Measurements from ENCODE around the gene LZTR1. TPM values are rescaled to one million over a fixed set of nuclear protein-coding genes. Genes with fewer than 3 reads are reported as not detected.
"Not testable (repeated sequence)": the region's sequence is repeated elsewhere in the genome, so short reads cannot be mapped to it uniquely, and the experiment has no call there.

The LZTR1 gene
- total and polyA plus RNA-seq, 11 donors, result 18.4 to 41.9 (median 26.6) TPM

DNA sequence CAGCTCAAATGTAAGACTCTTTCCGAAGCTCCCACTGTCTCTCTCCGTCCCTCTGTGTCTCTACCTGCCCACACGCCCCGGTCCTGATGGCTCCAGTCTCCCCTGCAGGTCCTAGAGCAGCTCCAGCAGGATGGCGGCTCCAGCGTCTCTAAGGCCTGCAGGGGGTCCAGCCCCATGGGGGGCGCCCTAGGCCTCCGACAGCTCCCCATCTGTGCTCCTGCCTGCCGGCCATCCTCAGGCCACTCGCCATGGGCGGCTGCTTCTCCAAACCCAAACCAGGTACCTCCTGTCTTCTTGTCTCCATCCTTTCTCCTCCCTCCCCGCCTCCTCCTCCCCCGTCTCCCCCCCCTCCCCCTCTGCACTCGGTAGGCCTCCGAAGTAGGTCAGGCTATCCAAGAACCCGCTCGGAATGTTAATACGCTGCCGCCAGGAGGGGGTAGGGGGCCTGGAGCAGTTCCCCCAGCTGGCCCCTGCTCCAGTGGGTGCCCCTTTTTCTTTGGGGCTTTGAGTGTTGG lies 14.3 kb upstream of the LZTR1 start:
- intact Hi-C loops (cut with DNase I), result loop anchor here in 4 of 10 donors (5.0 to 10.0 kb wide), 5 partner anchors 47 to 107 kb away; partner anchors contain the start of genes CRKL (in 1 of the 4) and P2RX6 (in 1 of the 4)
- Histone ChIP-seq H3K27me3 (peaks cover 0 to 27% (median 11%) of the 10 kb centered on the region in 9 donors), H3K27ac (no peak overlapping the region), H3K36me3 (no peaks in the 10 kb centered on the region), H3K9me3 (no peaks in the 10 kb centered on the region), H3K4me3 (no peak overlapping the region), H3K4me1 (peaks cover 0 to 29% (median 5%) of the 10 kb centered on the region in 12 donors)
- no peak for ATAC-seq
- TF ChIP-seq, protein P1, sequence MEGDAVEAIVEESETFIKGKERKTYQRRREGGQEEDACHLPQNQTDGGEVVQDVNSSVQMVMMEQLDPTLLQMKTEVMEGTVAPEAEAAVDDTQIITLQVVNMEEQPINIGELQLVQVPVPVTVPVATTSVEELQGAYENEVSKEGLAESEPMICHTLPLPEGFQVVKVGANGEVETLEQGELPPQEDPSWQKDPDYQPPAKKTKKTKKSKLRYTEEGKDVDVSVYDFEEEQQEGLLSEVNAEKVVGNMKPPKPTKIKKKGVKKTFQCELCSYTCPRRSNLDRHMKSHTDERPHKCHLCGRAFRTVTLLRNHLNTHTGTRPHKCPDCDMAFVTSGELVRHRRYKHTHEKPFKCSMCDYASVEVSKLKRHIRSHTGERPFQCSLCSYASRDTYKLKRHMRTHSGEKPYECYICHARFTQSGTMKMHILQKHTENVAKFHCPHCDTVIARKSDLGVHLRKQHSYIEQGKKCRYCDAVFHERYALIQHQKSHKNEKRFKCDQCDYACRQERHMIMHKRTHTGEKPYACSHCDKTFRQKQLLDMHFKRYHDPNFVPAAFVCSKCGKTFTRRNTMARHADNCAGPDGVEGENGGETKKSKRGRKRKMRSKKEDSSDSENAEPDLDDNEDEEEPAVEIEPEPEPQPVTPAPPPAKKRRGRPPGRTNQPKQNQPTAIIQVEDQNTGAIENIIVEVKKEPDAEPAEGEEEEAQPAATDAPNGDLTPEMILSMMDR (IDR thresholded peaks at IDR 0.05), result no peak
- TF ChIP-seq POLR2A (IDR thresholded peaks at IDR 0.05), result no peak
- WGBS, 4 donors, result 54 to 67% (median 56%) methylated on average over 19 of the region's 19 CpGs
- DNase-seq, result no peak

DNA sequence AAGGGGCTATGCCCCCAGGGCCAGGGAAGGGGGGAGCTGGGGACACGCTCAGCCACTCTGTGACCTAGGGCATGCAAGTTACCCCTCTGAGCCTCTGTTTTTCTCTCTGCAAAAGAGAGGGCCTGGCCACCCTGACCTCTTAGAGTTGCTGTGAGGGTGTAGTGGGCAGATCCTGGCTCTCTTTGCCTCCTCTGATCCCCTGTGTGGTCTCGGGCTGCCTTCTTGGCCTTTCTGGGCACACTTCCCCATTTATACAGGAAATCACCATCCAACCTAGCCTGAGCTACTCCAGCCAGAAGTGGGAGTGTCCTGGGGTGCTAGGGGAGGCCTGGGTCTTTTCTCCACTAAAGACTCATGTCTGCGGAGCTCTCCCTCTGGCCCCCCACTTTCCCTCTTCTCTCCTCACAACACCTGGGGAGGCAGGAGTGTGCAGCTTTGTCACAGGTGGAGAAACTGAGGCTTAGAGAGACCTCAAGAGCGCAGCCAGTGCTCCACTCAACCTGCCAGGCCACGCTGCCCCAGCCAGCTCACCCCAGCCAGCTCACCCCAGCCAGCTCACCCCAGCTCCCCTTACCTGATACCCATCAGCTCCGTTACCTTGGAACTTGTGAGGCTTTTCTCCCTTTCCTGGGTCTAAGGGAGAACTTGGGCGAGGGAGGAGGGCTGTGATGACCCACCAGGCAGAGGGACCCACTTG lies 13.7 kb upstream of the LZTR1 start:
- no peak for TF ChIP-seq POLR2A (IDR thresholded peaks at IDR 0.05)
- TF ChIP-seq, protein P1 (IDR thresholded peaks at IDR 0.05), result no peak
- ATAC-seq, result peak in 1 of 4 donors; percentile 36
- 83 to 91% (median 88%) methylated on average over 6 to 7 of the region's 7 CpGs for WGBS, 4 donors
- DNase-seq, result no peak
- Histone ChIP-seq H3K27me3 (peaks cover 0 to 20% (median 11%) of the 10 kb centered on the region in 9 donors), H3K4me3 (no peak overlapping the region), H3K36me3 (no peaks in the 10 kb centered on the region), H3K9me3 (no peaks in the 10 kb centered on the region), H3K27ac (peak overlapping the region in 1 of 12 donors; percentile 30), H3K4me1 (peaks cover 0 to 34% (median 5%) of the 10 kb centered on the region in 12 donors)
- intact Hi-C loops (cut with DNase I), result loop anchor here in 4 of 10 donors (5.0 to 10.0 kb wide), 5 partner anchors 46 to 106 kb away; partner anchors contain the start of genes CRKL (in 1 of the 4) and P2RX6 (in 1 of the 4)

DNA sequence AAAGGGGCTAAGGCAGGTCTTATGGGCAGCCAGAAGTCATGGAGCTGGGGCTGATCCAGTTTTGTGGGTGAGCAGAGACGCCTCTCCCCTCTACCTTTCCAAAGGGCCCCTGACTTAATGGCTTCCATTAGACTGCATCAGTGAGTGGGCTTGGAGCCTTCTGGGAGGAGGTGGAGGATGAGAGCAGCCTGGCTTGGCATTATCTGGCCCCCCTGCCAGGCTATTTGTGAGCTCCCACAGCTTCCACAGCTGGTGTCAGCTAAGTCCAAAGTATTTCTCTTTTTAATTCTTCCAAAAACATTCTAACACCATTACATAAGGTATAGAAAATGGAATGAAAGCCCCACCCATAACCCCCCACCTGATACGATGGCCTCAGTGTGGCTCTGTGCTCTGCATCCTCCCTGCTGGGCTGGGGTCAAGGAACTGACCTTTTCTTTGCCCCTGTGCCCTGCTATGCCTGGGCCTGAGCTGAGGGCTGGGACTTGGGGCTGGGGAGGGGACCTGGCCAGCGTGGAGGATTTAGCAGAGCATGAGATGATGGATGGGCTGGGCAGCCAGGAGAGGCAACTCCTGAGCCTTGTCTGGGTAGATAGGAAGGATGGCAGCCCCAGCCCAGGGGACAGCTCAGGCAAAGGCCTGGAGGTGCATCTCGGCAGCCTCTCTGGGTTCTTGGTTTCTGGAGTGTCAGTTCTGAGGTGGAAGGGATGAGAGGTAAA lies 11.0 kb upstream of the LZTR1 start:
- intact Hi-C loops (cut with DNase I), result no loop called here
- Histone ChIP-seq H3K27ac (no peak overlapping the region), H3K4me3 (no peak overlapping the region), H3K36me3 (no peaks in the 10 kb centered on the region), H3K27me3 (no peaks in the 10 kb centered on the region), H3K4me1 (peaks cover 0 to 21% (median 0%) of the 10 kb centered on the region in 12 donors), H3K9me3 (no peaks in the 10 kb centered on the region)
- DNase-seq, result no peak
- 59 to 72% (median 64%) methylated on average over 3 to 4 of the region's 4 CpGs for WGBS, 4 donors
- TF ChIP-seq, protein P1 (IDR thresholded peaks at IDR 0.05), result no peak
- no peak for TF ChIP-seq POLR2A (IDR thresholded peaks at IDR 0.05)
- ATAC-seq, result no peak

DNA sequence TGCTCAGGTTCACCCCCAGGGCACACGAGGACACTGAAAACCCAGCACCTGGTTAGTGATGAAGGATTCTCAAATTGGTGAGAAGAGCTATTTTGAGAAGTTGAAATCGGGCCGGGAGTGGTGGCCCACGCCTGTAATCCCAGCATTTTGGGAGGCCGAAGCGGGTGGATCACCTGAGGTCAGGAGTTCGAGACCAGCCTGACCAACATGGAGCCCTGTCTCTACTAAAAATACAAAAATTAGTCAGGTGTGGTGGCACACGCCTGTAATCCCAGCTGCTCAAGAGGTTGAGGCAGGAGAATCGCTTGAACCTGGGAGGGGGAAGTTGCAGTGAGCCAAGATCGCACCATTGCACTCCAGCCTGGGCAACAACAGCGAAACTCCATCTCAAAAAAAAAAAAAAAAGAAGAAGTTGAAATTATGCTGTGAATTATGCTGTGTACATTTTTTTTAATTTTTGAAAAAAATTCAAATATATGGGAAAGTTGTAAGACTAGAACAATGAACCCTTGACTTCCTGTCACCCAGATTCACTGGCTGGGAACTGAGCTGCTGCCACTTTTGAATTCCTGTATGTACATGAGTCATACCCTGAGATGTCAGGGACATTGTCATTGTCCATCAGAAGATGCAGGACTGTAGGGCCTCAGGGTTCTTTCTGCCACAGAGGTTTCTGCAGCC lies 9.9 kb upstream of the LZTR1 start:
- DNase-seq, result not testable (repeated sequence)
- H3K4me1 ChIP-seq, result peaks cover 0 to 21% (median 0%) of the 10 kb centered on the region in 12 donors
- peak in 1 of 4 donors; percentile 24 for ATAC-seq

More for the DNA sequence above, 9.9 kb upstream of the LZTR1 start:
- H3K27me3 ChIP-seq; H3K4me3 ChIP-seq; H3K36me3 ChIP-seq; intact Hi-C loops (cut with DNase I); H3K9me3 ChIP-seq: not testable (repeated sequence)
- 81 to 87% (median 82%) methylated on average over 11 of the region's 11 CpGs for WGBS, 4 donors
- H3K27ac ChIP-seq, result peak overlapping the region in 1 of 12 donors; percentile 32

Data from heart left ventricle (tissue), 16 donors.